GM12874 (cell line): Measurements from ENCODE around the gene COQ9.

Source experiments
- CTCF ChIP-seq: IDR thresholded peaks from 2 replicates; pipeline ENCODE4 v1.5.1; 2011; ENCODE audit warnings: low read depth, mild to moderate bottlenecking, control low read depth, low read length, moderate library complexity; ENCODE audit not compliant: insufficient read depth

COQ9 gene

DNA sequence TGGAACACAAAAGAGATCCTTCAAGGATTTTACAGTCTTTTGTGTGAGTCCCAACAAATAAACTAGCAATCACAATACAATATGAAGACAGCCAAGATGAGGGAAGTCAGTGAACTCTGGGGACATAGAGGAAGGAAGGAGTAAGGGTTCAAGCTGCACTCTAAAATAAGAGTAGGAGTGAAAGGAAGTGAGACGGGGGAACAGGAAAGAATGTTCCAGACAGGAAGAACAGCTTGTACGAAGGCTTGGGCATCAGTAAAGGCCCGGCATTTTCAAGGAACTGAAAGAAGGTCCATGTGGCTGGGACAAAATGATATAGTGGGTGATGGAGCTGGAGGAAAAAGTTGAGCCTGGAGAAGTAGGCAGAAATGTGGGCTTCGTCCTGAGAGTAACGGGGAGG lies 38.2 kb upstream of the COQ9 start:
- TF ChIP-seq CTCF, result no peak

- 0 out of 2 replicates have a peak, but pooled peaks have one; percentile 1 for TF ChIP-seq CTCF
Observed at GRCh38 chr16:57409870-57410587, 37.2 kb upstream of the COQ9 start.

DNA sequence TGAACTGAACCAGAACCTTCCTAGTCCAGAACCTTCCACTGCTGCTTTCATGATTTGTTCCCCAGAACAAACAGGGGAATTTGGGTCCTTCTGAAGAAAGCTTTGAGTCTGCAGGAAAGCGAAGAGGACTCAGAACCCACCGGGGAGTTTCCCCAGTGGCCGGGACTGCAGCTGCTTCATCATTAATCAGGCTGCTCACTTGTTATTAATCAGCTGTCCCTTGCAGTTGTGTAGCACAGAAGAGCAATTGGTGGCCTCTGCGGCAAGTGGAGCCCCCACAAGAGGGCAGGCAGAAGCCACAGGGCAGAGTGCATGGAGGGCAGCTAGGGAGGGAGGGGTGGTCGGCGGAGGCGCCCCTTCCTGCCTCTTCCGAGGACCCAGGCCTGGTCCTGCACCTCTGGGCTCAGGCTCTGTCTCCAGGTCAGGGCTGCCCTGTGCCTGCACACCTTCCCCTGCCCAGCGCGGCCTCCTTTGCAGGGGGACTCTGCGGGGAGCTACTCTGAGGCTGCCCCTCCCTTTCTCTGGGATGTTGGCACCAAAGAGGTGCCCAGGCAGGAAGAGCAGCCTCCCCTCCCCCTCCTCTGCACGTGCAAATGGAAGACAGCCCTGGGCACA lies 35.8 kb upstream of the COQ9 start:
- no peak for TF ChIP-seq CTCF

GRCh38 chr16:57412584-57412983 lies 34.7 kb upstream of the COQ9 start:
- no peak for TF ChIP-seq CTCF

- TF ChIP-seq CTCF, result no peak
Observed at GRCh38 chr16:57413301-57413730, 34.0 kb upstream of the COQ9 start.

GRCh38 chr16:57413733-57414132 lies 33.5 kb upstream of the COQ9 start:
- no peak for TF ChIP-seq CTCF

DNA sequence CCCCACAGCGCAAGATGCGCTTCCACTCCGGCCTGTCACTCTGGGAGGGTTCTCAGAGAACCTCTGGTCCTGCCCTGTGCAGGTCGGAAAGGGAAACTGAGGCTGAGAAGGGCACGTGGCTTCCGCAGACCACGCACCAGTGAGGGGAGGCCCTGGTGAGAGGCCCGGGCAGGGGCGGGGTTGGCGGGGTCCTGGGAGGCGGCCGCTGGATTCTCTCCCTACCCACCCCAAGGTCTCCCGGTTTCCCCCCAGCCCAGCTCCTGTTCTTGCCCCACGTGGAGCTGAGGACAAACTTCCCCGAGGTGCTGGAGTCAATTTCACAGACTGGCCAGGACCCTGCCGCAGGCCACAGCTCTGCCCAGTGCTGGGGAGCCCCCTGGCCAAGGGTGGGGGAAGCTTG lies 31.2 kb upstream of the COQ9 start:
- TF ChIP-seq CTCF, result no peak
